ENCODE measurements around the gene EIF5. TPM values are rescaled to one million over a fixed set of nuclear protein-coding genes. Genes with fewer than 3 reads are reported as not detected.

Gene EIF5
- total and polyA plus RNA-seq, 2 of the 4 experiments (the other 2 are of a cell fraction) = 181 to 241 TPM

DNA sequence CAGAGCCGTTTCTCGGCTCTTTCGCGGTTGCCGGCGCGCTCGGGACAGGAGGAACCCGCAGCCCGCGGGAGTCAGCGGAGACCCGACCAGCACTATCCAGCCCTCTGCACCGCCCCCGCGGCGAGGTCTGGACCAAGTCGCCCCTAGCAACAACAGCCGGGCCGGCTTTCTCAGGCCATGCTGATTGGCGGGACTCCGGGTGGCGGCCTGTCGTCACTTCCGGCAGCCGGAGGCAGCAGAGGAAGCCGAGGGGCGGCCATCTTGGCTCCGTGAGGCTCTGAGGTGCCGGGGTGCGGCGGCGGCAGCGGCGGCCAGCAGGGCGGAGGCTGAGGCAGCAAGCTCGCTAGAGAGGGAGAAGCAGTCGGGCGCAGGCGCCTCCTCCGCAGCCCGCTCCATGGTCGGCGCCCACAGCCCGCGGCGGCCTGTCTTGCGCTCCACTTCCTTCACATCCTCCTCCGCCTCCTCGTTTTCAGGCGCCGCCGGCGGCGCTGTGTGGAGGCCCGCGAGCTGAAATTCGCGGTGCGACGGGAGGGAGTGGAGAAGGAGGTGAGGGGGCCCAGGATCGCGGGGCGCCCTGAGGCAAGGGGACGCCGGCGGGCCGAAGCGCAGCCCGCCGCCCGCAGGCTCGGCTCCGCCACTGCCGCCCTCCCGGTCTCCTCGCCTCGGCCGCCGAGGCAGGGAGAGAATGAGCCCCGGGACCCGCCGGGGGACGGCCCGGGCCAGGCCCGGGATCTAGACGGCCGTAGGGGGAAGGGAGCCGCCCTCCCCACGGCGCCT is 51.3 kb downstream of the EIF5 start, which contains the start of gene MARK3 (continued):
- TF ChIP-seq FOS (IDR thresholded peaks at IDR 0.05; ENCODE audit: low read depth, low read length) (no peak), RCOR1 (IDR thresholded peaks at IDR 0.05; ENCODE audit: insufficient replicate concordance, low read length) (no peak)

DNA sequence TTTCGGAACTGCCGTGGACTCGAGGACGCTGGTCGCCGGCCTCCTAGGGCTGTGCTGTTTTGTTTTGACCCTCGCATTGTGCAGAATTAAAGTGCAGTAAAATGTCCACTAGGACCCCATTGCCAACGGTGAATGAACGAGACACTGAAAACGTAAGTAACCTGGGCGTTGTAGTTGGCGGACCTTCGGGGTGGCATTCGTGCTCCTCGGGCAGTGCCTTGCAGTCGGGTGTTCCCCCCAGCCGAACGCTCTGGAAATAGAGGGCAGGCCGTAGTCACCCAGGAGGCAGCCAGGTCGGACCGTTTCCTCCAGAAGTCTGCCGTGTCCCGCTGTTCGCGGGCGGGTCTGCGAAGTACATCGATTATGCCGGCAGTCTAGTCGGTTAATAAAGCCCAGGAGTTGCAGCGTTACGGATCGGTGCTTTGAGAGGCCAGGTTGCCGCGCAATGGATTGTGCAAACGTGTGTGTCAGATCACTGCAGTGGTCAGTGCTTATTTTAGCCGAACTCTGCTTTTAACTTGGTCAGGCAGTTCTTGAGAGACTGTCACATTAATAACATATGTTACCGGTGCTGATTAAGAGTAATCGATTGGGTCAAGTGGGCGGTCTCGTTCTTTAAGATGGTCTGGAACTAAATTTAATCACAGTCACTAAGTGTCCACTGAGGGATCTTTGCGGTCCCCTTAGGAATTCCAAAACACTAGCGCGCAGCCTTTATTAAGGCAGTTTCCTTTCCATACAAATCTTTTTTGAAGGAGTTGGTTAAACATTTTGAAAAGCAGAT is 52.1 kb downstream of the EIF5 start:
- Histone ChIP-seq H2BK5ac (ENCODE audit: low read depth, low read length, poor library complexity, severe bottlenecking) (peak overlapping the region; percentile 86), H3K9ac (ENCODE audit: low read depth, low read length) (peak overlapping the region; percentile 99), H3K9me1 (ENCODE audit: insufficient read depth, low read length) (peaks cover 14% of the 10 kb centered on the region), H4K5ac (ENCODE audit: low read depth, low read length) (peak overlapping the region; percentile 66; the same call in 1 of the 2 replicates), H3K56ac (ENCODE audit: extremely low read depth, insufficient read depth, low read length) (peak overlapping the region; percentile 86), H2BK20ac (ENCODE audit: low read depth, low read length) (no peak overlapping the region), H2BK15ac (ENCODE audit: low read depth, low read length) (no peak overlapping the region), H3K14ac (replicated peaks; ENCODE audit: low read depth, low read length) (peak overlapping the region; percentile 98), H3K18ac (ENCODE audit: low read depth, low read length) (peak overlapping the region; percentile 37; the same call in 1 of the 2 replicates), H2AK5ac (ENCODE audit: low read depth, low read length) (peak overlapping the region; percentile 92; the same call in 1 of the 2 replicates), H3K27ac (ENCODE audit: insufficient read depth, low read length) (peak overlapping the region; percentile 93), H3K79me1 (ENCODE audit: low read depth in 1 of 2, low read length in 2 of 2) (peaks cover 5 to 35% of the 10 kb centered on the region in 2 experiments; a peak in 3 of 4 replicates), H2BK120ac (ENCODE audit: low read depth, low read length) (peak overlapping the region; percentile 52), H3K36me3 (ENCODE audit: control insufficient read depth, insufficient read depth, low read length) (no peaks in the 10 kb centered on the region), H2AK9ac (replicated peaks; ENCODE audit: low read depth, low read length, poor library complexity) (peak overlapping the region; percentile 98), H3K4me3 (ENCODE audit: insufficient read depth, low read depth, low read length) (peak overlapping the region; percentile 100), H3K4me2 (ENCODE audit: low read depth, low read length) (peak overlapping the region; percentile 98), H3K9me3 (ENCODE audit: control insufficient read depth, insufficient read depth, low read length) (no peaks in the 10 kb centered on the region), H3K4me1 (ENCODE audit: control insufficient read depth, insufficient read depth, low read length) (peaks cover 12% of the 10 kb centered on the region), H3K27me3 (ENCODE audit: control insufficient read depth, insufficient read depth, low read length) (no peaks in the 10 kb centered on the region), H3K23ac (ENCODE audit: low read depth, low read length) (peak overlapping the region; percentile 99), H4K20me1 (ENCODE audit: insufficient read depth, low read length) (peaks cover 55% of the 10 kb centered on the region), H2AFZ (replicated peaks; ENCODE audit: low read length, poor library complexity) (peak overlapping the region; percentile 72), H4K8ac (ENCODE audit: low read depth in 2 of 2, low read length in 2 of 2) (peak overlapping the region in 1 of 2 experiments; percentile 41; a peak in 1 of 4 replicates), H4K91ac (ENCODE audit: insufficient read depth, low read depth, low read length) (0 out of 2 replicates have a peak overlapping the region, but pooled peaks have one; percentile 32), H3K4ac (ENCODE audit: low read depth, low read length) (peak overlapping the region; percentile 88)
- DNase-seq = peak; percentile 31
- ATAC-seq (ENCODE audit: low read depth) = no peak
- dilution Hi-C loops (cut with HindIII; ENCODE audit: low sequenced_read_pairs, unreplicated experiment) (no loop called here), intact Hi-C loops (cut with micrococcal nuclease) (loop anchor here (1.0 kb wide), 1 partner anchor 52 kb away; the partner anchor contains the start of gene EIF5), in situ Hi-C loops (cut with MboI; ENCODE audit: low sequenced_read_pairs) (no loop called here)
- 1% methylated on average over 19 of the region's 44 CpGs; no CpG with 5 or more reads in 1 of the 2 experiments for WGBS, 2 experiments (ENCODE audit: extremely low coverage in 2 of 2, insufficient read length in 1 of 2)
- CTCF ChIA-PET = no interaction called here
- POLR2A ChIA-PET (ENCODE audit: unreplicated experiment) = interaction anchor here (0.6 kb wide), 1 partner anchor 49 kb away, joined by 4 read pairs; no protein-coding TSS in a partner anchor
- TF ChIP-seq, protein P1, sequence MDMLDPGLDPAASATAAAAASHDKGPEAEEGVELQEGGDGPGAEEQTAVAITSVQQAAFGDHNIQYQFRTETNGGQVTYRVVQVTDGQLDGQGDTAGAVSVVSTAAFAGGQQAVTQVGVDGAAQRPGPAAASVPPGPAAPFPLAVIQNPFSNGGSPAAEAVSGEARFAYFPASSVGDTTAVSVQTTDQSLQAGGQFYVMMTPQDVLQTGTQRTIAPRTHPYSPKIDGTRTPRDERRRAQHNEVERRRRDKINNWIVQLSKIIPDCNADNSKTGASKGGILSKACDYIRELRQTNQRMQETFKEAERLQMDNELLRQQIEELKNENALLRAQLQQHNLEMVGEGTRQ (IDR thresholded peaks at IDR 0.05; ENCODE audit: low read depth, low read length) = no peak
- TF ChIP-seq CEBPB (IDR thresholded peaks at IDR 0.05; ENCODE audit: low read depth, low read length) (peak; percentile 86), MXI1 (IDR thresholded peaks at IDR 0.05; ENCODE audit: borderline replicate concordance, low read depth, low read length) (peak; percentile 50; the same call in 1 of the 2 replicates), CHD1 (IDR thresholded peaks at IDR 0.05; ENCODE audit: low read depth, low read length) (peak; percentile 86; the same call in 1 of the 2 replicates), NFE2L2 (IDR thresholded peaks at IDR 0.05; ENCODE audit: low read depth, low read length) (no peak)
- no TSS peak for BruUV-seq (replicated peaks)
